Motor neuron (in vitro differentiated cells): ENCODE data around the gene JRKL. TPM values are rescaled to one million over a fixed set of nuclear protein-coding genes. Genes with fewer than 3 reads are reported as not detected.

Source experiments
- ATAC-seq, 8 experiments: fragments of 200-7000 bp; cut with Tn5 transposase; replicated peaks in 6 of 8; 2 replicates each; pipeline ENCODE4 v1.8.0; 2021; ENCODE audit warnings: mild to moderate bottlenecking in 8 of 8, moderate library complexity in 8 of 8
- H3K27ac ChIP-seq, 2 donors: fragments of 250-450 bp; sonication (Bioruptor Pico); 2 replicates each; pipeline ENCODE4 v1.9.0; 2021; ENCODE audit warnings: antibody characterized with exemption in 2 of 2, mild to moderate bottlenecking in 2 of 2, moderate library complexity in 1 of 2
- H3K4me1 ChIP-seq, 2 donors: fragments of 250-450 bp; sonication (Bioruptor Pico); replicated peaks in 1 of 2; 2 replicates each; pipeline ENCODE4 v1.6.1; 2021; ENCODE audit warnings: antibody characterized with exemption in 2 of 2, mild to moderate bottlenecking in 2 of 2, moderate library complexity in 1 of 2
- H3K4me3 ChIP-seq, 5 donors: fragments of 250-450 bp; sonication (Bioruptor Pico); 2 replicates each; pipeline ENCODE4 v1.9.0; 2021; ENCODE audit warnings: antibody characterized with exemption in 5 of 5, mild to moderate bottlenecking in 5 of 5, moderate library complexity in 4 of 5
- WGBS, 10 experiments: fragments of 450-650 bp; shearing (Covaris generic); methylation state at CpG; one replicate each; pipeline ENCODE4 v1.0.0; 2022; 5-methylcytosine and 5-hydroxymethylcytosine counted together
- in situ Hi-C, 9 experiments: fragments of 400-800 bp; cut with MboI; loops; one replicate each; pipeline ENCODE4 v1.15.0; 2021; ENCODE audit warnings: low sequenced_read_pairs in 9 of 9, low pct_unique_long_range_greater_than_20kb in 2 of 9; ENCODE audit not compliant: unreplicated experiment in 9 of 9
- total RNA-seq, 8 experiments: library from RNA; unstranded; fragments of 300-600 nt; gene quantifications; 2 replicates each; pipeline versions ENCODE4 v1.2.3 to v1.2.4, GENCODE V29; 2022

The JRKL gene
- total RNA-seq, 8 experiments from 2014 or later = 7.0 to 14.7 (median 11.8) TPM

- ATAC-seq = no peak
- H3K4me1 ChIP-seq = no peaks in the 10 kb centered on the region
- in situ Hi-C loops = loop anchor here in 1 of 9 experiments (25.0 kb wide), 1 partner anchor 530 kb away; no protein-coding TSS in a partner anchor
- 86 to 100% (median 93%) methylated on average over 2 of the region's 2 CpGs for WGBS, 10 experiments
- no peak overlapping the region for H3K27ac ChIP-seq
- H3K4me3 ChIP-seq = no peak overlapping the region
These were observed 22.5 kb upstream of the JRKL start for GRCh38 chr11:96367342-96367741.

GRCh38 chr11:96373826-96374225 lies 16.0 kb upstream of the JRKL start:
- in situ Hi-C loops = loop anchor here in 1 of 9 experiments (25.0 kb wide), 1 partner anchor 537 kb away; no protein-coding TSS in a partner anchor
- WGBS, 10 experiments = 83 to 100% (median 100%) methylated on average over 2 to 4 of the region's 4 CpGs; no CpG with 5 or more reads in 1 of the 10 experiments
- no peak overlapping the region for H3K27ac ChIP-seq
- H3K4me3 ChIP-seq = no peak overlapping the region
- no peaks in the 10 kb centered on the region for H3K4me1 ChIP-seq
- no peak for ATAC-seq

- ATAC-seq = no peak
- 88 to 100% (median 97%) methylated on average over 1 of the region's 1 CpG; no CpG with 5 or more reads in 4 of the 10 experiments for WGBS, 10 experiments
- Histone ChIP-seq H3K4me3 (no peak overlapping the region), H3K4me1 (no peaks in the 10 kb centered on the region), H3K27ac (no peak overlapping the region)
- in situ Hi-C loops = loop anchor here in 2 of 9 experiments (25.0 kb wide), 1 partner anchor 564 kb away; no protein-coding TSS in a partner anchor
These were observed 13.0 kb upstream of the JRKL start for GRCh38 chr11:96376796-96377195.

- H3K27ac ChIP-seq = no peak overlapping the region
- ATAC-seq = no peak
- in situ Hi-C loops = loop anchor here in 2 of 9 experiments (25.0 kb wide), 1 partner anchor 572 kb away; no protein-coding TSS in a partner anchor
- H3K4me1 ChIP-seq = peaks cover 8 to 14% of the 10 kb centered on the region in 2 donors
- H3K4me3 ChIP-seq = no peak overlapping the region
- 80 to 98% (median 91%) methylated on average over 1 to 3 of the region's 3 CpGs for WGBS, 10 experiments
These were observed 5.7 kb upstream of the JRKL start for GRCh38 chr11:96384156-96384555.

GRCh38 chr11:96385187-96385586 lies 4.6 kb upstream of the JRKL start:
- in situ Hi-C loops = loop anchor here in 2 of 9 experiments (25.0 kb wide), 1 partner anchor 573 kb away; no protein-coding TSS in a partner anchor

GRCh38 chr11:96388891-96389719 lies 708 bp upstream of the JRKL start:
- peak overlapping the region; percentile 86 to 89 for H3K27ac ChIP-seq
- peaks cover 8 to 22% of the 10 kb centered on the region in 2 donors for H3K4me1 ChIP-seq
- 0 to 6% (median 2%) methylated on average over 3 to 15 of the region's 30 CpGs for WGBS, 10 experiments
- peak; percentile 23 to 75 (median 68) for ATAC-seq
- in situ Hi-C loops = loop anchor here in 2 of 9 experiments (25.0 kb wide), 1 partner anchor 577 kb away; no protein-coding TSS in a partner anchor
- H3K4me3 ChIP-seq = peak overlapping the region; percentile 59 to 88 (median 76)

More at GRCh38 chr11:96385187-96385586, 4.6 kb upstream of the JRKL start:
- Histone ChIP-seq H3K27ac (no peak overlapping the region), H3K4me3 (no peak overlapping the region), H3K4me1 (peaks cover 8 to 14% of the 10 kb centered on the region in 2 donors)
- WGBS, 10 experiments = 78 to 100% (median 94%) methylated on average over 2 of the region's 2 CpGs; no CpG with 5 or more reads in 1 of the 10 experiments
- ATAC-seq = no peak

GRCh38 chr11:96390488-96390792 lies 627 bp downstream of the JRKL start:
- no peak for ATAC-seq
- Histone ChIP-seq H3K27ac (peak overlapping the region; percentile 56 to 89), H3K4me3 (peak overlapping the region; percentile 59 to 88 (median 76)), H3K4me1 (peaks cover 8 to 26% of the 10 kb centered on the region in 2 donors)
- WGBS, 10 experiments = 4 to 100% (median 67%) methylated on average over 1 to 6 of the region's 6 CpGs
- in situ Hi-C loops = loop anchor here in 2 of 9 experiments (25.0 kb wide), 1 partner anchor 578 kb away; no protein-coding TSS in a partner anchor

- no peak overlapping the region for H3K27ac ChIP-seq
- in situ Hi-C loops = loop anchor here in 2 of 9 experiments (25.0 kb wide), 1 partner anchor 580 kb away; no protein-coding TSS in a partner anchor
- peaks cover 6 to 26% of the 10 kb centered on the region in 2 donors for H3K4me1 ChIP-seq
- no peak overlapping the region for H3K4me3 ChIP-seq
- no peak for ATAC-seq
- 89 to 100% (median 94%) methylated on average over 2 to 3 of the region's 3 CpGs for WGBS, 10 experiments
These were observed 2.0 kb downstream of the JRKL start for GRCh38 chr11:96391698-96392307.

GRCh38 chr11:96393753-96394348 lies 4.0 kb downstream of the JRKL start:
- 0 to 43% (median 14%) methylated on average over 1 of the region's 1 CpG; no CpG with 5 or more reads in 1 of the 10 experiments for WGBS, 10 experiments
- no peak overlapping the region for H3K4me3 ChIP-seq
- in situ Hi-C loops = loop anchor here in 2 of 9 experiments (25.0 kb wide), 1 partner anchor 582 kb away; no protein-coding TSS in a partner anchor
- H3K4me1 ChIP-seq = peaks cover 0 to 12% of the 10 kb centered on the region in 2 donors
- H3K27ac ChIP-seq = no peak overlapping the region
- no peak for ATAC-seq

GRCh38 chr11:96394773-96395172 lies 5.0 kb downstream of the JRKL start:
- Histone ChIP-seq H3K4me1 (peaks cover 0 to 12% of the 10 kb centered on the region in 2 donors), H3K27ac (no peak overlapping the region), H3K4me3 (no peak overlapping the region)
- ATAC-seq = peak in 2 of 8 experiments; percentile 12
- in situ Hi-C loops = loop anchor here in 2 of 9 experiments (25.0 kb wide), 1 partner anchor 582 kb away; no protein-coding TSS in a partner anchor

- 52 to 100% (median 83%) methylated on average over 1 to 4 of the region's 4 CpGs; no CpG with 5 or more reads in 1 of the 10 experiments for WGBS, 10 experiments
- no peak for ATAC-seq
- in situ Hi-C loops = loop anchor here in 2 of 9 experiments (25.0 kb wide), 1 partner anchor 584 kb away; no protein-coding TSS in a partner anchor
- H3K4me3 ChIP-seq = no peak overlapping the region
- H3K4me1 ChIP-seq = peaks cover 0 to 5% of the 10 kb centered on the region in 2 donors
- no peak overlapping the region for H3K27ac ChIP-seq
These were observed 6.8 kb downstream of the JRKL start for GRCh38 chr11:96396637-96397036.

GRCh38 chr11:96397863-96398262 lies 8.1 kb downstream of the JRKL start:
- Histone ChIP-seq H3K27ac (no peak overlapping the region), H3K4me1 (peaks cover 0 to 5% of the 10 kb centered on the region in 2 donors), H3K4me3 (no peak overlapping the region)
- in situ Hi-C loops = loop anchor here in 2 of 9 experiments (25.0 kb wide), 1 partner anchor 586 kb away; no protein-coding TSS in a partner anchor
- ATAC-seq = no peak
- WGBS, 10 experiments = 67 to 100% (median 89%) methylated on average over 1 to 3 of the region's 3 CpGs; no CpG with 5 or more reads in 2 of the 10 experiments
